ENCODE data around the gene HOXD1. TPM values are rescaled to one million over a fixed set of nuclear protein-coding genes. Genes with fewer than 3 reads are reported as not detected.

HOXD1 gene
- total and polyA plus RNA-seq, 8 donors: 0.08 to 0.29 (median 0.20) TPM

GRCh38 chr2:176149939-176150583 is 38.4 kb upstream of the HOXD1 start:
- H3K4me1 ChIP-seq: no peaks in the 10 kb centered on the region
- peaks cover 0 to 25% (median 10%) of the 10 kb centered on the region in 4 donors for H3K27me3 ChIP-seq
- 12 to 13% methylated on average over 24 of the region's 24 CpGs for WGBS, 2 donors
- H3K27ac ChIP-seq: no peak overlapping the region
- no peak overlapping the region for H3K4me3 ChIP-seq
- no peak for ATAC-seq
- H3K9me3 ChIP-seq: no peaks in the 10 kb centered on the region
- DNase-seq: no peak
- no peaks in the 10 kb centered on the region for H3K36me3 ChIP-seq
- no peak for FAIRE-seq
- intact Hi-C loops (cut with DNase I): loop anchor here in 2 of 3 donors (10.0 kb wide), 2 partner anchors 415 to 495 kb away; no protein-coding TSS in a partner anchor
- TF ChIP-seq CTCF (IDR thresholded peaks at IDR 0.05): no peak

GRCh38 chr2:176150584-176151441 is 37.7 kb upstream of the HOXD1 start:
- peaks cover 0 to 24% (median 10%) of the 10 kb centered on the region in 4 donors for H3K27me3 ChIP-seq
- no peak overlapping the region for H3K27ac ChIP-seq
- intact Hi-C loops (cut with DNase I): loop anchor here in 1 of 3 donors (10.0 kb wide), 1 partner anchor 414 kb away; no protein-coding TSS in a partner anchor
- ATAC-seq (no peak), FAIRE-seq (no peak), DNase-seq (no peak)
- no peak for TF ChIP-seq CTCF (IDR thresholded peaks at IDR 0.05)
- H3K4me1 ChIP-seq: no peaks in the 10 kb centered on the region
- WGBS, 2 donors: 14 to 16% methylated on average over 14 of the region's 14 CpGs
- H3K9me3 ChIP-seq: no peaks in the 10 kb centered on the region
- no peak overlapping the region for H3K4me3 ChIP-seq
- no peaks in the 10 kb centered on the region for H3K36me3 ChIP-seq

GRCh38 chr2:176151442-176152287 is 36.8 kb upstream of the HOXD1 start, which contains the start of gene HOXD4:
TSS of gene HOXD4 (plus strand) at chr2:176151550. CDS start at chr2:176151634, 84 bp downstream.
- WGBS, 2 donors: 9% methylated on average over 54 to 55 of the region's 55 CpGs
- no peak for TF ChIP-seq CTCF (IDR thresholded peaks at IDR 0.05)
- no peaks in the 10 kb centered on the region for H3K36me3 ChIP-seq
- peak in 1 of 6 donors; percentile 46 for DNase-seq
- no peaks in the 10 kb centered on the region for H3K4me1 ChIP-seq
- FAIRE-seq: no peak
- H3K27me3 ChIP-seq: peaks cover 0 to 21% (median 10%) of the 10 kb centered on the region in 4 donors
- H3K27ac ChIP-seq: no peak within 1 kb of the TSS
- ATAC-seq: no peak
- H3K9me3 ChIP-seq: no peaks in the 10 kb centered on the region
- no peak within 1 kb of the TSS for H3K4me3 ChIP-seq
- intact Hi-C loops (cut with DNase I): loop anchor here in 1 of 3 donors (10.0 kb wide), 1 partner anchor 413 kb away; no protein-coding TSS in a partner anchor

- TF ChIP-seq CTCF (IDR thresholded peaks at IDR 0.05): no peak
- H3K4me3 ChIP-seq: no peak overlapping the region
- H3K27me3 ChIP-seq: peaks cover 0 to 30% (median 13%) of the 10 kb centered on the region in 4 donors
- no peak for DNase-seq
- H3K9me3 ChIP-seq: no peaks in the 10 kb centered on the region
- intact Hi-C loops (cut with DNase I): loop anchor here in 1 of 3 donors (10.0 kb wide), 1 partner anchor 412 kb away; no protein-coding TSS in a partner anchor
- H3K36me3 ChIP-seq: no peaks in the 10 kb centered on the region
- WGBS, 2 donors: 8 to 9% methylated on average over 48 of the region's 48 CpGs
- no peak for FAIRE-seq
- peaks cover 0 to 2% (median 0%) of the 10 kb centered on the region in 3 donors for H3K4me1 ChIP-seq
- no peak for ATAC-seq
- H3K27ac ChIP-seq: no peak overlapping the region
Observed at GRCh38 chr2:176152350-176153181, 35.9 kb upstream of the HOXD1 start.

Data from pancreas (tissue), 10 donors.